GM18508 (cell line): Measurements from ENCODE around the gene DCDC1.

ENCODE experiments used
- ATAC-seq: cut with Tn5 transposase; IDR thresholded peaks from one replicate; pipeline ENCODE4 v1.9.1; 2021; ENCODE audit warnings: moderate number of reproducible peaks; ENCODE audit not compliant: insufficient read depth, unreplicated experiment

The DCDC1 gene

GRCh38 chr11:31369348-31370329 lies at the start of gene DCDC1, which contains the start of gene DNAJC24:
Gene DCDC1, minus strand, starts transcription at chr11:31369739. Its CDS starts 41,459 bp downstream, at chr11:31328280.
Gene DNAJC24, plus strand, starts transcription at chr11:31369860. Its CDS starts 889 bp downstream, at chr11:31370749.
- ATAC-seq: peak; percentile 96

- ATAC-seq: no peak
Measured at GRCh38 chr11:31419138-31419537, 49.6 kb upstream of the DCDC1 start.

GRCh38 chr11:31417816-31418215 lies 48.3 kb upstream of the DCDC1 start:
- no peak for ATAC-seq

- no peak for ATAC-seq
Measured at GRCh38 chr11:31417357-31417756, 47.8 kb upstream of the DCDC1 start.

- ATAC-seq: no peak
Measured at GRCh38 chr11:31415435-31415834, 45.9 kb upstream of the DCDC1 start.

- ATAC-seq: no peak
Measured at GRCh38 chr11:31414338-31414737, 44.8 kb upstream of the DCDC1 start.

GRCh38 chr11:31412946-31413345 lies 43.4 kb upstream of the DCDC1 start:
- no peak for ATAC-seq

GRCh38 chr11:31408201-31408600 lies 38.7 kb upstream of the DCDC1 start:
- no peak for ATAC-seq

- ATAC-seq: no peak
Measured at GRCh38 chr11:31404614-31405013, 35.1 kb upstream of the DCDC1 start.

- no peak for ATAC-seq
Measured at GRCh38 chr11:31397239-31397834, 27.8 kb upstream of the DCDC1 start.

GRCh38 chr11:31387379-31387778 lies 17.8 kb upstream of the DCDC1 start:
- no peak for ATAC-seq

GRCh38 chr11:31383116-31383515 lies 13.6 kb upstream of the DCDC1 start:
- ATAC-seq: no peak

GRCh38 chr11:31375879-31376278 lies 6.3 kb upstream of the DCDC1 start:
- no peak for ATAC-seq

- no peak for ATAC-seq
Measured at GRCh38 chr11:31366795-31367194, 2.7 kb downstream of the DCDC1 start.

GRCh38 chr11:31361743-31362142 lies 7.8 kb downstream of the DCDC1 start:
- no peak for ATAC-seq

- ATAC-seq: no peak
Measured at GRCh38 chr11:31355817-31356216, 13.7 kb downstream of the DCDC1 start.

GRCh38 chr11:31355131-31355530 lies 14.4 kb downstream of the DCDC1 start:
- ATAC-seq: no peak

- ATAC-seq: no peak
Measured at GRCh38 chr11:31351168-31351567, 18.4 kb downstream of the DCDC1 start.

GRCh38 chr11:31340903-31341572 lies 28.5 kb downstream of the DCDC1 start:
- ATAC-seq: no peak

- ATAC-seq: no peak
Measured at GRCh38 chr11:31337806-31338205, 31.7 kb downstream of the DCDC1 start.

GRCh38 chr11:31328697-31329096 lies 40.8 kb downstream of the DCDC1 start:
- ATAC-seq: no peak
